Epithelial cell of esophagus (primary cell): ENCODE data around the gene NSUN4.

Experiments
- DNase-seq: peaks from one replicate; pipeline ENCODE4 v3.0.0; 2010; ENCODE audit warnings: low read depth
- H3K4me3 ChIP-seq: 2 replicates; pipeline ENCODE4 v1.5.1; 2011; ENCODE audit warnings: mild to moderate bottlenecking, low read length, control low read depth
- CTCF ChIP-seq: IDR thresholded peaks from 2 replicates; pipeline ENCODE4 v1.5.1; 2011; ENCODE audit warnings: low read depth, mild to moderate bottlenecking, low read length, control low read depth, inconsistent platforms; ENCODE audit not compliant: insufficient read depth; ENCODE audit errors: missing control alignments

Gene NSUN4

GRCh38 chr1:46340404-46341221, at the start of gene NSUN4:
NSUN4 (plus strand) TSS chr1:46340807; CDS start chr1:46340827, 20 bp downstream.
- peak; percentile 94 for DNase-seq
- H3K4me3 ChIP-seq: peak within 1 kb of the TSS; percentile 61
- peak; percentile 51 for TF ChIP-seq CTCF

- H3K4me3 ChIP-seq: no peak overlapping the region
- DNase-seq: no peak
- no peak for TF ChIP-seq CTCF
Measured at GRCh38 chr1:46295306-46295705, 45.3 kb upstream of the NSUN4 start.

- no peak overlapping the region for H3K4me3 ChIP-seq
- no peak for TF ChIP-seq CTCF
- no peak for DNase-seq
Measured at GRCh38 chr1:46298387-46298786, 42.2 kb upstream of the NSUN4 start.

GRCh38 chr1:46300673-46301405, 39.8 kb upstream of the NSUN4 start:
- TF ChIP-seq CTCF: no peak
- peak; percentile 26 for DNase-seq
- H3K4me3 ChIP-seq: peak overlapping the region; percentile 99

- peak; percentile 31 for DNase-seq
- H3K4me3 ChIP-seq: peak overlapping the region; percentile 99
- no peak for TF ChIP-seq CTCF
Measured at GRCh38 chr1:46301406-46301807, 39.2 kb upstream of the NSUN4 start.

- DNase-seq: peak; percentile 45
- H3K4me3 ChIP-seq: peak overlapping the region; percentile 99
- no peak for TF ChIP-seq CTCF
Measured at GRCh38 chr1:46301808-46302640, 38.6 kb upstream of the NSUN4 start.
